GM19463 (cell line): ENCODE data around the gene SNCAIP.

ENCODE experiments used
- ATAC-seq: cut with Tn5 transposase; IDR thresholded peaks from one replicate; pipeline ENCODE4 v1.9.1; 2021; ENCODE audit warnings: mild to moderate bottlenecking, moderate library complexity; ENCODE audit not compliant: unreplicated experiment

SNCAIP gene

GRCh38 chr5:122493091-122494021, 181.3 kb downstream of the SNCAIP start:
- ATAC-seq = no peak

DNA sequence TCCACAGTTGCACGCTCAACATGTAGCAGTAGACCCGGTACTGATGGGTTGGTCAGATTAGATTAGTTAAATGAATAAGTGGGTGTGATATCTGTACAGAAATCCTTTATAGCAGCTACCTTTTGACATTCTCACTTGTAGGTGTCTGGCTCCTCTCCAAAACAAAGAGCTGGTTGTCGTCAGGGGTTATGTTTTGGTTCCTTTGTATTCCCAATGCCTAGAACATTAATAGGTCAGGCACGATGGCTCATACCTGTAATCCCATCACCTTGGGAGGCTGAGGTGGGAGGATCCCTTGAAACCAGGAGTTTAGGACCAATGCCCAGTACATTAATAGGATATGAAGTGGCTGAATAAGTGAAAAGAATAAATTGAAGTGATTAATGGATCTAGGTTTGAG, 182.1 kb downstream of the SNCAIP start:
- ATAC-seq = no peak

DNA sequence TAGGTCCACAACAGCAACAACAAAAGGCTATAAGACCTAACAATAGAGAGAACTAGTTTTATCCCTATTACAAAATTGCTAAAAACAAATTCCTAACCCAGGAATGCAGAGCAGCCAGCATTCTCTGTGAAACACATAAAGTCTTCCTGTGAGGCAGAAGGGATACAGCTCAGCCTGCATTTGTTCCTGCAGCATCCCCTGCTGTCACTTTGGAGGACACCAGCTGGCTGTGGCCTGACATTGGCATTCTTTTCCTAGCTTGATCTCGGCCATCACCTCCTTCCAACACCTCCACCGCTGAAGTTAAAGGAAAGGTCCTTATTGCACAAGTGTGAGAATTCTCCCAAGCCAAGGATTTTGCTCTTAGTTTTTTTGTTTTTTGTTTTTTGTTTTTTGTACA, 186.1 kb downstream of the SNCAIP start:
- no peak for ATAC-seq

GRCh38 chr5:122499585-122499984, 187.5 kb downstream of the SNCAIP start:
- ATAC-seq = no peak

DNA sequence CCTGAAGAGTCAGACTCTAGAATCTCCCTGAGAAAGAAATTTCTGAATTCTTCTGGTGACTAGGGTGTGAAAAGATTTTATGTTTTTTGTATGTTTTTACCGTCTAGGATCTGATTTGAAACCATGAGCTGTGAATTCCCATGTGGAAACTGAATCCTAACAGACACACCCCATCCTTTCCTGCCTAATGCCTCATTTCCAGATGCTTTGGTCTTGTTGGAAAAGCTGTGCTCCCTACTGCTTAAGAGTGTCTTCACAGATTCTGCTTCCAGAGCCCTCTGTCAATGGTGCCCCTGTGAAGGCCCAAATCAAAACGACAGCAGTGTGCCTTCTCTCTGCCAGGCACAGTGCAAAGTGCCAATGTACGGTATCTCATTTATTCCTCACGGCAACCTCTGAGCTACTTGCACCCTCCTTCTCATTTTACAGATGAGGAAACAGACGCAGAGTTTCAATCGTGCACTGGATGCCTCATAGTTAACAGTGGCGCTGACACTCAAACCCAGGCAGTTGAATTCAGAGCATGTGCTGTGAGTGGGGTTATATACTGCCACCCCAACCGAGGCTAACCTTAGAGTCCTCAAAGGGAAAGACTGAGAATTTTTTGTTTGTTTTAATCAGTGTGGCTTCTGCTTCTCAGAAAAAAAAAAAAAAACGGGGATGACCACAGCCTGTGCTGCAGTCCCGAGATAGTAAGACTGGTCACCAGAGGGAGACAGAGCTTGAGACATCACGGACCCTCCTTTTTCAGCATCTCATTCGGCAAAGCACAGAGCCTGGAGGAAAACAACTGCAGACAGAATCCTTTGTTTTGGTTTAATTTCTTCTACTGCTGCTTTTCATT, 188.4 kb downstream of the SNCAIP start:
- ATAC-seq = peak; percentile 62

DNA sequence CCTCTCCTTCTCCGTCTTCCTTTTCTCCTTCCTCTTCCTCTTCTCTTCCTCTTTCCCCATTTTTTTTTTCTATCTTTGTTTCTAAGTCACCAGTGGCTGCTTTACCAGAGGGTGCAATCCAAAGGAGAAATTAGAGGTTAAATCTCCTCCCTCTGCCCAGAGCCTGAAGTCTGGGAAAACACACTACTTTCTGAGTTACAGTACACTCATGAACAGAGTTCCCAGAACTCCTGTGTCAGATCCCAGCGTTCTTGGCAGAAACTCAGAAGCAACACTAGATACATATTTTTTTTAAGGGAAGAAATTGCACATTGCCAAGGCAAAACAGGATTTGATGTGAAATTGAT, 189.0 kb downstream of the SNCAIP start:
- no peak for ATAC-seq

- ATAC-seq = no peak
Observed at GRCh38 chr5:122507045-122507444, 195.0 kb downstream of the SNCAIP start.

GRCh38 chr5:122507581-122507980, 195.5 kb downstream of the SNCAIP start:
- no peak for ATAC-seq

GRCh38 chr5:122508623-122509022, 196.6 kb downstream of the SNCAIP start:
- no peak for ATAC-seq
